Ureter (tissue), 1 donor: ENCODE measurements around the gene GPR68. TPM values are rescaled to one million over a fixed set of nuclear protein-coding genes. Genes with fewer than 3 reads are reported as not detected.

Experiments used
- DNase-seq: peaks from one replicate; pipeline ENCODE4 v3.0.0-alpha.2; 2020; ENCODE audit warnings: low spot score
- total RNA-seq: library from RNA; stranded (reverse); gene quantifications from one replicate; pipeline ENCODE4 v1.2.4, GENCODE V29; 2023
- donor health status: DM: yes; HTN: yes; CAD: no.

Gene GPR68
- total RNA-seq: 3.0 TPM

- no peak for DNase-seq
These were observed at the start of gene GPR68 for GRCh38 chr14:91244501-91244901. Gene GPR68, minus strand, starts transcription at chr14:91244704. Its CDS starts 9,654 bp downstream, at chr14:91235050.

- DNase-seq: no peak
These were observed 49.6 kb upstream of the GPR68 start for GRCh38 chr14:91294153-91294552.

- DNase-seq: no peak
These were observed 48.8 kb upstream of the GPR68 start for GRCh38 chr14:91293281-91293680.

GRCh38 chr14:91292491-91292890 is 48.0 kb upstream of the GPR68 start:
- no peak for DNase-seq

GRCh38 chr14:91291786-91292405 is 47.4 kb upstream of the GPR68 start:
- DNase-seq: no peak

- no peak for DNase-seq
These were observed 46.5 kb upstream of the GPR68 start for GRCh38 chr14:91290986-91291385.

- no peak for DNase-seq
These were observed 45.0 kb upstream of the GPR68 start for GRCh38 chr14:91289464-91289863.

- no peak for DNase-seq
These were observed 44.4 kb upstream of the GPR68 start for GRCh38 chr14:91288876-91289275.

- DNase-seq: peak; percentile 79
These were observed 42.0 kb upstream of the GPR68 start for GRCh38 chr14:91286530-91286937.

GRCh38 chr14:91284791-91285548 is 40.5 kb upstream of the GPR68 start:
- DNase-seq: no peak

GRCh38 chr14:91284146-91284790 is 39.8 kb upstream of the GPR68 start:
- DNase-seq: no peak

GRCh38 chr14:91283666-91284065 is 39.2 kb upstream of the GPR68 start:
- DNase-seq: no peak

- DNase-seq: no peak
These were observed 38.6 kb upstream of the GPR68 start for GRCh38 chr14:91282954-91283645.

GRCh38 chr14:91281346-91281745 is 36.8 kb upstream of the GPR68 start:
- no peak for DNase-seq

GRCh38 chr14:91280129-91280528 is 35.6 kb upstream of the GPR68 start:
- DNase-seq: no peak

- DNase-seq: no peak
These were observed 34.9 kb upstream of the GPR68 start for GRCh38 chr14:91279354-91279753.

- no peak for DNase-seq
These were observed 33.8 kb upstream of the GPR68 start for GRCh38 chr14:91278383-91278715.

- DNase-seq: no peak
These were observed 33.3 kb upstream of the GPR68 start for GRCh38 chr14:91277546-91278382.

GRCh38 chr14:91274796-91275195 is 30.3 kb upstream of the GPR68 start:
- DNase-seq: no peak

GRCh38 chr14:91273885-91274273 is 29.4 kb upstream of the GPR68 start:
- no peak for DNase-seq

- DNase-seq: no peak
These were observed 28.9 kb upstream of the GPR68 start for GRCh38 chr14:91273273-91273884.
